Activated CD8-positive, alpha-beta memory T cell treated with anti-CD3 and anti-CD28 coated beads, Interleukin-2, amount 50 U/mL, for 1 hour (primary cell): ENCODE data around the gene UFSP1.

ENCODE experiments used
- DNase-seq: peaks from one replicate; pipeline ENCODE4 v3.0.0-alpha.2; 2020; ENCODE audit errors: extremely low read depth

UFSP1 gene

DNA sequence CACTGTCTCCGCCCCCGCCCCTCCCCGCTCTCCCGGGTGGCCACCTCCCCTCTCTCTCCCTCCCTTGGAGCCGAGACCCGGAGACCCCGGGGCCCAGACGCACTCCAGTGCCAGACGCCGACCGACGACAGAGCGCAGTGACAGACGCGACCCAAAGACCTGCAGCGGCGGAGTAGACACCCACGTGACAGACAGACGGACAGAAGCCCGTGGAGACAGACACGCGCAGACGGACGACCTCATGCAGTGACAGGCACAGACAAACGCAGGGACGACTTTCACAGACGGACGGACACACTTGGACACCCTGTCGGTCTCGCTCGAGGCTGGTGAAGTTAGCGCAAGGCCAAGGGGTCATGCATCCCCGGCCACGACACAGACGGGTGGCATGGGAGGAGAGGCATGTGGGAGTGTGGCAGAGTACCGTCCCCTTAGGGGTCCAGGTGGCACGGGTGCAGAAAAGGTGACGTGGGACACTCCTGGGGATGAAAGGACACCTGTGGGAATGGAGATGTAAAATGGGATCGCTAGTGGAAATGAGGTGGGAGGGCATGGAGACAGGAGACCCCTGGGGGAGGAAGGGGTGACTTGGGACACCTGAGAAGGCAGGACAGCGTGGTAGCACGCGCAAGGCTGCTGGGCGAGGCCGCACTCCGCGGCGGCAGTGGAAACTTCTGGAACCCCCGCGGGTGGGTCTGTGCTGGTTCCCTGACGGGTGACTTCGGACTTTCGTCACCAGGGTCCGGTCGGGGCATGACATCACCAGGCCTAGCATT, 6.6 kb upstream of the UFSP1 start:
- DNase-seq: no peak

DNA sequence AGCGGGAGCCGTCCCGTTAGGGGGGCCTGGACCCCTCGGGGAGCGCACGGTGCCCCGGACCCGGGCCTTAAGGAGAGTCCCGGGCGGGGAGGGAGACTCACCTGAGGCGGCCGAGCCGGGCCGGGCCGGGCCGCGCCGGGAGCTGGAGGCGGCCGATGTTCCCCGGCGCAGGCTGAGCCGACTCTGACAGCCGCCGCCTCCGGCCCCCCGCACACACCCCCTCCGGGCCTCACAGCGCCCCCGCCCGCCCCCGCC, 6.1 kb upstream of the UFSP1 start, which contains the start of gene ACHE:
TSS of gene ACHE (minus strand) at position 188 of the 255 bp plus-strand sequence. CDS start 1,656 bp downstream, outside the sequence.
- DNase-seq: no peak

DNA sequence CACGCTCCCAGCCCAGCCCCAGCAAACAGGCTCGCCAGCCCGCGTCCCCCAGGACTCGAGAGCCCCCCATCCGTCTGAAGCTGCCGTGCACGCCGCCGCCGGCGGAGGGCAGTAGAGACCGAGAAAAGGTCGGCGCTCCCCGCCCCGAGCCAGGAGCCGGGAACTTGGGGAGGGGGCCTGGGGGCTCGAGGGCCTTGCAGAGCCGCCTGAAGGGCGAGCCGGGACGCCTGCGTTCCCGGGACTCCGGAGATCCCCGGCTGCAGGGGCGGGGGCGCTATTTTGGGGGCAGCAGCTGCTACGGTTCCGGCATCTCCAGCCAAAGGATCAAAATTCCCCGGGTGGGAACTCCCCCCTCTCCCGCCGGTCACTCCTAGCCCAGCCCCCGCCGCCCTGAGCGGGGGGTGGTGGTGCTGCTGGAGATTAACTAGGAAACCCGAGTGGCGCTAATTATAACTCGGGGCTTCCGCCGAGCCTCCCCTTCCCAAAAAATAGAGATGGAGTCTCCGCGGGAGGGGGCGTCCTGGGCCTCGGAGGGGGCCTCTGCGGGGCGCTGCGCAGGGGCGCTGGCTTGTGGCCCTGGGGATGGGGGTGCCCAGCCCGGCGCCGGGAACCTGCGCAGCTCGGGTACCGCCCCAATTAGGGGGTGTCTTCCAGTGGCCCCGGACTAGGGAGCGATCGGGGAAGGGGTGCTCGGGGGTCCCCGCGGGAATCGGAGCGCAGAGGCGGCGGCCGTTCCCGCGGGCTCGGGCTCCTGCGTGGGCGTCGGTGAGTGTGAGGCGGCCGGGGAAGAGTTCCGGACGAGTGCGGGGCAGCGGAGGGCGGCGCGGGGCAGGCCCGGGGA, 5.6 kb upstream of the UFSP1 start:
- no peak for DNase-seq

DNA sequence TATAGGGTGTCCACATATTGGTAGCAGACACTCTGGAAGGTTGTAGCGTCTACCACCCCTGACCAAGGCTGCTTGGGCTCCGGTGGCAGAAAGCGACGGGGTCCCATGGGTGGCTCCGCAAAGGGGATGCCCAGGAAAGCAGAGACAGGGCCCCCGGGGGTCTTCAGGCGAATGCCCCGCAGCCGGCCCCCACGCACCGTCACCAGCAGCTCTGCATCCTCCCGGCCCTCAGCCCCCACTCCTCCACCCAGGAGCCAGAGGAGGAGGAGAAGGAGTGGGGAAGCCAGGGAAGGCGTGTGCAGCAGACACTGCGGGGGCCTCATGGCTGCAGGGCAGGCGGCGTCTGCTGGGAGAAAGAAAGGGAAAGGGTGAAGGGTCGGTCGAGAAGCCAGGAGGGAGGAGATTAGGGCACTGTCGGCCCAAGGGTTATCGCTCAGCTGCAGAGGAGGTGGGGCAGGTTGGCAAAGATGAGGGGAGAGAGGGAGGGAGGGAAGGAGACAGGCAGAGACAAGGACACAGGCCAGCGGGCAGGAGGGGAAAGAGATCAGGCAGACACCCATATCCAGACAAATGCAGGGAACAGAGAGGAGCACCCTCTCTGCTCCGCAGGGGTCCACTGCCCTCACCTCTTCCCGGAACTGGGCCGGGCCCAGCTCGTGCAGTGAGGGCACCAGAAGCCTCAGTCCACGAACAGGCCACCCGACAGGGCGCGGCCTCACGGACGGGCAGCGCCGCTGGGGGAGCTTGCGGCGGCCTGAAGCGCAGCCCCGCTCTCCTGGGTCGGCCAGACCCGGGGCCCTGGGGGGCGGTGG, 4.6 kb upstream of the UFSP1 start:
- DNase-seq: no peak

DNA sequence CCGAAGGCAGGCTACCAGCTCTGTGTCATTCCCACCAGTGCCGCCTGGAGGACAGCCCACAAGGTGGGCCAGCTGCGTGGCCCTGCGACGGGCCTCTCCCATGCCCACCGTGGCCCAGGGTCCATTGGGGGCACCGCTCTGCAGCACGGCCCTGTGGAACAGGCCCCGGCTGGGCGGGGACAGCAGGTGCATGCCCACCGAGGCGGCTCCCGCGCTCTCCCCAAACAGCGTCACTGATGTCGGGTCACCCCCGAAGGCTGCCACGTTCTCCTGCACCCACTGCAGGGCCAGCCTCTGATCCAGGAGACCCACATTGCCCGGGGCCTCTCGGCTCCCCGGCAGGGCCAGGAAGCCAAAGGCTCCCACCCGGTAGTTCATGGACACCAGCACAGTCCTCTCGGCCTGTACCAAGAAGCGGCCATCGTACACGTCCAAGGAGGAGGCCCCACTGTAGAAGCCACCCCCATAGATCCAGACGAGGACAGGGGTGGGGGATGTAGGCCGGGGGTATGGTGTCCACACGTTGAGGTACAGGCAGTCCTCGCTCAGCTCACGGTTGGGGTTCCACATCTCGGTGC, 3.9 kb upstream of the UFSP1 start:
- DNase-seq: no peak

DNA sequence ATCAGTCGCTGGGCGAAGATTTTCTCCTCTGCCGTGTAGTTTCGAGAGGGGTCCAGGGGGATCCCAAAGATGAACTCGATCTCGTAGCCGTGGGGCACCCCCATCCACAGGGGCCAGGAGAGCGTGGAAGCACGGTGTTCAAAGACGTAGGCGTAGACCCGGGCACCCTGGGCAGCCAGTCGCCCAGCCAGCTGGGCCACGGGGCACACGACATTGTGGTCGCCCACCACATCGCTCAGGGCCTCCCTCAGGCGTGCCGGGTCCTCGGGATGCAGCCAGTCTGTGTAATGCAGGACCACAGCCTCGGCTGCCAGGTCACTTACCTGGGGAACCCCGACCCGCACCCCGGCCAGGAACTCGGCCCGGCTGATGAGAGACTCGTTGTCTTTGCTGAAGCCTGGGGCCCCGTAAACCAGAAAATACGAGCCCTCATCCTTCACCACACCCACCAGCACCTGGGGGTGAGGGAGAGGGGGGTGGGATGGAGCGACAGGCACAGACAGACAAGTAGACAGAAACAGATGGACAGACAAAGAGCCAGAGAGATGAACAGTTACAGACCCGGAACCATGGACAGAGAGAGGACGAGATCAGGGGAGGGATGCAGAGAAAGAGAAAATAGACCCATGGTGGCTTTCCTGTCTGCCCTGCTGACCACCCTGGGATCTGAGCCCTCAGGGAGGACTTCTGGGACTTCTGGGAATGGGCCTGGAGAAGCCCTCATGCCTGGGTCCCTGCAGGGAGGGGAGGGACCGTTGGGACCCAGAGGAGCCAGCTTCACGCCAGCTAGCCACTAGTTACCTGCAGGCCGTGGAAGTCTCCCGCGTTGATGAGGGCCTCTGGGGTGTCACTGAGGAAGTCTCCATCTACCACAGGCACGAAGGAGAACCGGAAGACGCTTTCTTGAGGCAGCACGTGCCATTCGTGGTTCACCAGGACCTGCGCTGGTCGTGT, 3.1 kb upstream of the UFSP1 start:
- no peak for DNase-seq

DNA sequence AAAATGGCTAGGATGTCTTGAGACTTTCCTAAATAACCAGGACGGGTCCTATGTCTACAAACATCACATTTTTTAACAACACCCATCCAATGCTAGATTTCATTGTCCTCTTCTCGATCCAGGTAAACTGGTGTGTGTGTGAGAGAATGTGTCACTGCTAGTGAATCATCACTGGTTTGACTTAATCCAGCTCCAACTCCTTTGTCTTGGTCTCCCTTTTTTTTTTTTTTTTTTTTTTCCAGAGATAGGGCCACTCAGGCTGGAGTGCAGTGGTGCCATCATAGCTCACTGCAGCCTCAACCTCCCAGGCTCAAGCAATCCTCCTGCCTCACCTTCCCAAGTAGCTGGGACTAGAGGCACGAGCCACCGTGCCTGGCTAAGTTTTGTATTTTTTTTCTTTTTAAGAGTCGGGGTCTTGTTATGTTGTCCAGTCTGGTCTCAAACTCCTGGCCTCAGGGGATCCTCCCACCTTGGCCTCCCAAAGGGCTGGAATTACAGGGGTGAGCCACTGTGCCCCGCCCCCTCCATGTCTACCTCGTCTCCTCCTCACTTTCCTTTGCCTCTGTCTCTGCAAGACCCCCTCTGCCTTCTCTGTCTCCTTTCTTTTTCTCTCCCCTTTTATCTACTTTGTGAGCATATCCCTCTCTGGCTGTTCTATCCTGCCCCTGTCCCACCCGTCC, 2.2 kb upstream of the UFSP1 start:
- DNase-seq: no peak

DNA sequence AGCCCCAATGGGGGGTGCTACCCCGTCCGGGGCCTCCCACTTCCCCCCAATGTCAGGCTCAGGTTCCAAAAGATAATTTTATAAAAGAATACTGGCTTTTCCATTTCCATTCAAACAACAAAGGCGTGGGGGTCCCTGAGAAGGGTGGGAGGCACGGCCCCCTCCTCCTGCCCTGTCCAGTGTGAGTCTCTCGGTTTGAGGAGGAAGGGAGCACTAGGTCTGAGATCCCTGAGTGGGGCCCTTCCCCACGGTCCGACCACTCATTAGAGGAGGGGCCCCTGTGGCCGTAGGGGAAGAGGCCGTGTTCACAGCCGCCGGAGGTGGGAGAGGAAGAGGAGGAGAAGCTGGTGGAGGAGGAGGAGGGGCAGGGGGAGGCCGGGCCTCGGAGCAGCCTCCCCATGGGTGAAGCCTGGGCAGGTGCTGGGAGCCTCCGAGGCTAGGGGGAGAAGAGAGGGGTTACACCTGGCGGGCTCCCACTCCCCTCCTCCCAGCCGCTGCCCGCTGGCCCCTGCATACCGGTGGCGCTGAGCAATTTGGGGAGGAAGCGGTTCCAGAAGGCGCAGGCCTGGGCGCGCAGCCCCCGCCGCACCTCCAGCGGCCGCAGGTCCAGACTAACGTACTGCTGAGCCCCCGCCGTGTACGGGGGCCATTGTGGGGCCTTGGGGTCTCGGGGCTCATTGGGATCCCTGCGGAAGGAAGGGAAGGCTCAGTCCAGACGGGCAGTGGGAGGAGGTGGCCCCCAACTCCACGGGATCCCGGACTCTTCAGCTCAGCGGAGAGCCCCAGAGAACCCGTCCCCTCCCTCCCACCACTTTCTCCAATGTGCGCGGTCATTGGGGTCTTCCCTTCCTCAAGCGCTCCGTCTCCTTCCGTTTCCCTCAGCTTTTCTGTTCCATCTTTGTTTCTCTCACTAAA, 1.4 kb upstream of the UFSP1 start:
- no peak for DNase-seq

DNA sequence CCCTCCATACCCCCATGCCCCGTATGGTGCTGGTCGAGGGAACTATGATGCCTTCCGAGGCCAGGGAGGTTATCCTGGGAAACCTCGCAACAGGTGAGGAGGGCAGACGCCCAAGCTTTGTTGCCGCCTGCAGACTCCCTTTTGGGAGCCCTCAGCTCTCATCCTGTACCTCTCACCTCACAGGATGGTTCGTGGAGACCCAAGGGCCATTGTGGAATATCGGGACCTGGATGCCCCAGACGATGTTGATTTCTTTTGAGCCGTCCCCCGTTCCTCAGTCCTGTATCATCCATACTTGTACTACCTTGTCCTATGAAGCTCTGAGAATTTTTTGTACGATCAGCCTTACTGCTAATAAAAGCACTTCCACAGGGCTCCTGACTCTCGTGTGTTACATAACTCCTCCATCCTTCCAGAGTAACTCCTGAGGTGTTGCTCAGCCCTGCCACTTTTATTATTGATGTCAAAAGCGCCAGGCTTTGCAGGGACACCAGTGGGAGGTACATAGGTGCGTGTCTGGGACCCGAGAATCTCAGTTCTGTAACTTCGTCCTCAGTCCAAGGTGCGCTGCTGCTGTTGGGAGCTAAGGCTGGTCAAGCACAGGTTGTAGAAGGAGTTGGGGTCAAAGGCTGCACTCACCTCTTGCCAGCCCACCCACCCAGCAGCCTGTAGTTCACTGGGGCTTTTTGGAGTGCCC, 1.1 kb downstream of the UFSP1 start:
- no peak for DNase-seq

DNA sequence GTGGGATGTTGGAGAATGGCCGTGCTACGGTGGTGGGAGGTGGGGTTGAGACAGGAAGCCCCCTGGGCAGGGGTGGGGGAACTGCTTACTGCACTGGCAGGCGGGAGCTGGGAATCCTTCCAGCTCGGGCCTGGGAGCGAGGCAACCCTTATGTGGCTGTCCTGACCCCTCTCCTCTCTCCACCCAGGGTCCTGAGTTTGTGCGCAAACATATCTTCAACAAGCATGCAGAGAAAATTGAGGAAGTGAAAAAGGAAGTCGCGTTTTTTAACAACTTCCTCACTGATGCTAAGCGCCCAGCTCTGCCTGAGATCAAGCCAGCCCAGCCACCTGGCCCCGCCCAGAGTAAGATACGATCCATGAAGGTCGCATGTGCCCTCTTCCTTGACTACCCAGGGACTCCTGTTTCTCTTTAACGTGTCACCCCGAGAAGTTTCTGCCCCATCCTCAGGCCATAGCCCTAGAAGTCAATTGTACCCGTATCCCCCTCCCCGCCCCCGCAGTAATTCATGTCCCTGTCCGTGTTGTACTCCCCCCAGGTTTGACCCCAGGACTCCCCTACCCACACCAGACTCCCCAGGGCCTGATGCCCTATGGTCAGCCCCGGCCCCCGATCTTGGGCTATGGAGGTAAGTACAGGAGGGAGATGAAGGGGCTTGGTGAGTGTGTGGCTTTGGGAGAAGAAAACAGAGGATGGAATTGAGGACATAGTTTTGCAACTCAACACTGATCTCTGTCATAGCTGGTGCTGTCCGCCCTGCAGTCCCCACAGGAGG, 1.8 kb downstream of the UFSP1 start:
- no peak for DNase-seq

DNA sequence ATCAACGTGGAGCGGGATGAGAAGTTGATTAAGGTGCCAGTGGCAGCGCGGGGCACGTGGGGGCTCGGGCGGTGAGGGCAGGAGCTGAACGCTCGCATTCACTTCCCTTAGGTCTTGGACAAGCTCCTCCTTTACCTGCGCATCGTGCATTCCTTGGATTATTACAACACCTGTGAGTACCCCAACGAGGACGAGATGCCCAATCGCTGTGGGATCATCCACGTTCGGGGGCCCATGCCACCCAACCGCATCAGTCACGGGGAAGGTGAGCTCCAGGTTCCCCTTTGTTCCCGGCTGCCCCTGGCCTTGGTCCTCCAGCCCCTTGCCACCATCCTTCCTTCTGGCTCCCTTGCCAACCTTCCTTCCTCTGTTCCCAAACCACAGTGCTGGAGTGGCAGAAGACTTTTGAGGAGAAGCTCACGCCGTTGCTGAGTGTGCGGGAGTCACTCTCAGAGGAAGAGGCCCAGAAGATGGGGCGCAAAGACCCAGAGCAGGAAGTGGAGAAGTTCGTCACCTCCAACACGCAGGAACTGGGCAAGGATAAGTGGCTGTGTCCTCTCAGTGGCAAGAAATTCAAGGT, 2.5 kb downstream of the UFSP1 start:
- DNase-seq: no peak

DNA sequence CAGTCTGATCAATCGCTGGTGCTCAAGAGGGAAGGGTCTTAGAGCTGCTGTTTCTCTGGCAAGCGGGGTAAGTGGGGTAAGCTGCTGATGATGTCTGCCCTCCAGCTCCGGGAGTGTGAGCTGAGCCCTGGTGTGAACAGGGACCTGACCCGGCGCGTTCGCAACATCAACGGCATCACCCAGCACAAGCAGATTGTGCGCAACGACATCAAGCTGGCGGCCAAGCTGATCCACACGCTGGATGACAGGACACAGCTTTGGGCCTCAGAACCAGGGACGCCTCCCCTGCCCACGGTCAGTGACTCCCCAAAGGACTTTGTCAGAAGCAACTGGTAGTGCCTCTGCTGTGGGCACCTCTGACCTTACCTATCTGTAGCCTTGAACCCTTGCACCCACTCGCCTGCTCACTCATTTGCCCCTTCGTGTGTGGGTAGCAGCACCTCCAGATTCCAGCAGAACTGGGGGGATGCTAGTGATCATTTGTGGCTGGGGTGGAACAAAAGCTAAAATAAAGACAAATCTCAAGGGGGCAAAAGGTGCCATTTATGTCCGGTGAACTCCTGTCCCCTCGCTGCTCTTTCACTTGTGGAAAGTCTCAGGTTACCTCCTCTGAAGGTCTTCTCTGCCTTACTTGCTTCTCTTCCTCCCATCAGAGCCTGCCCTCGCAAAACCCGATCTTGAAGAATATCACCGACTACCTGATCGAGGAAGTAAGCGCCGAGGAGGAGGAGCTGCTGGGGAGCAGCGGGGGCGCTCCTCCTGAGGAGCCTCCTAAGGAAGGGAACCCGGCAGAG, 3.2 kb downstream of the UFSP1 start:
- DNase-seq: no peak

DNA sequence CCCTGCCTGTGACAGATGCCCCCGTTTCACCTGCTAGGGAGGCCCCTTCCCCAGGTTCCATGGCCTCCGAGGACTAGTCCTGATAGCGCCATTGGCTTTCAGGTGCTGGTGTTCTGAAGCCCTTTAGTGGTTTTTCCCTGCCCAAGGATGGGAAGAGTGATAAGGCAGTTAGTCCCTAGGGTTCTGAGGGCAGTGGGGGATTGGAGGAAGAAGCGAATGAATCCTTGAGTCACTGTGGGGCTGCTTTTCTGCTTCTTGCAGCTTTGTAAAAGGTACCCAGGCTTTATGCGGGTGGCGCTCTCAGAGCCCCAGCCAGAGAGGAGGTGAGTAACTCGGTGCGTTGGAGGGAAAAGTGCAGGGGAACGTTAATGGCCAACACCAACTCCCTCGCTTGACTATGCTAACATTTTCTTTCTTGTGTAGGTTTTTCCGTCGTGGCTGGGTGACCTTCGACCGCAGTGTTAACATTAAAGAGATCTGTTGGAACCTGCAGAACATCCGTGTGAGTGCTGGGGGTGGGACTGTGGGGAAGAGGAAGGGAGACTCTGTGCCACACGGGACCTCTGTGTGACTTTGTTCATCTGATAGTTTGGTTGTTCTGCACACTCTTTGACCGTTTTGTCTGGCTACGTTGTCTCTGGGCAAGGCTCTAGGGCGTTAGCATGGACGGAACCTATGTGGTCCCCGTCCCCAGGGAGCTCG, 3.9 kb downstream of the UFSP1 start:
- no peak for DNase-seq

DNA sequence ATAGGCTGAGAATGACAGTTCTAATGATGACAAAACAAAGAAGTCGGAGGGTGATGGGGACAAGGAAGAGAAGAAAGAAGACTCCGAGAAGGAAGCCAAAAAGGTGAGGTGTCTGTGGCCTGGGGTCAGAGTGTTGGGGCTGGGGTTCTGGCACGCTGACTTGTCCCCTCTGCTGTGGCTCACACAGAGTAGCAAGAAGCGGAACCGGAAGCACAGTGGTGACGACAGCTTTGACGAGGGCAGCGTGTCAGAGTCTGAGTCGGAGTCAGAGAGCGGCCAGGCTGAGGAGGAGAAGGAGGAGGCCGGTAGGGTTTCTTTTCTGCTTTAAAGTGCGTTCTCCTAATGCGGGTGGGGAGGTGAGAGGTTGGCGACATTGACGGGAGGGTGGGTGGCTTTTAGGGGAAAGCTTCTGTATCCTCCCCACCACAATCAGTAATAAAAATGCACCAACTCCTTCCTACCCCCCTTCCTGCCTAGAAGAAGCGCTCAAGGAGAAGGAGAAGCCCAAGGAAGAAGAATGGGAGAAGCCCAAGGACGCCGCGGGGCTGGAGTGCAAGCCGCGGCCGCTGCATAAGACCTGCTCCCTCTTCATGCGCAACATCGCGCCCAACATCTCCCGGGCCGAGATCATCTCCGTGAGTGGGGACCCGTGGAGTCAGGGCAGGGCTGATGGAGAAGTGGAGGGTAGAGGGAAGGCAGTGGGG, 4.6 kb downstream of the UFSP1 start:
- peak; percentile 42 for DNase-seq

DNA sequence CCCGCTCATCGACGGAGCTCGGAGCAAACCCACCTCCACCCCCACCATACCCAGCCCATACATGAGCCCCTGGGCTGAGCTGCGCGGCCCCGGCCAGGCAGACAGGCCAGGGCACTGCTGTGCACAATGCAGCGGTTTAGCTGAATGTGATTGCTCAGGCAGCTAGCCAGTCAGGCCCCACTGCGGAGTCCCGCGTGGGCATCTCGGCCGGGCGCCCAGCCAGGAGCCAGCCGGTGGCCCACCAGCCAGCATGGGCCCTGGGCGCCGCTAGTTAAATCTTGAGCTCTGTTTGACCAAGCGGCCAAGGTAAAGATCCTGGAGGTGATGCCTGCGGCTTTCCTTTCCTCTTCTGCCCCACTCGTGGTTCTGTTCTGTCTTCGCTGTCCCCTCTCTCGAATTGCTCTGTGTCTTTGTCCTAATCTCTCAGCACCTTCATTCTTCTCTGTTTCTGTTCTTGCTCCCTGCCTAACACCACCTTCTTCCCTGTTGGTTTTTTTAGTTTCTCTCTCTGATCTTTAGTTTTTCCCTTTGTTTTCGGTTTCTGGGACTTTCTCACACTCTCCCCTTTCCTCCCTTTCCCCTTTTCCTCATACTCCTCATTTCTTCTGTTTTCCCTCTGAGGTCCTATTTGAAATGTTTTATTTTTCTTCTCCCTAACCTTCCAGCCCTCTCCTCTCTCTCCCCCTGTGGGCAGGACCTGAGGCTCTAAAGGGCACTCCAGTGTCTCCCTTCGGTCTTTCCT, 6.6 kb downstream of the UFSP1 start:
- no peak for DNase-seq
